ENCODE data around the gene CLEC4M.
"Not testable (repeated sequence)": the region's sequence is repeated elsewhere in the genome, so short reads cannot be mapped to it uniquely, and the experiment has no call there.

CLEC4M gene

DNA sequence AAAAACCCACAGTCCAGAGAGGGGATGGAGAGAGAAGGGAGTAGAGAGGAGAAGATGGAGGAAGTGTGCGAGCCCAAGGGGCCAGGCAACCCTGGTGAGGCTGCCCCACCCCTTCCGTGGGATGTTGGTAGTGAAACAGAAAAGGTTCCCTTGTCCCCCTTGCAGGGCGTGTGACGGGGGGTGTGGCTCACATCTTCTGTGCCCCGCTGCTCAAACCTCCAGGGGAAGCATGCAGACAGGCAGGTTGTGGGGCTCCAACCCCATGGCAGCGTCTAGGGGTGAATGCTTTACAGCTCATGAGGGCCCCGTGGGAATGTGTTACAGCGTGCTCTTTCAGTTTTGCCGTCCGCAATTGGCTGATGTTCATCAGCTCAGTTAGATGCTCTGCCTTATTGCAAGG, 52.3 kb downstream of the CLEC4M start:
- no peak for DNase-seq

DNA sequence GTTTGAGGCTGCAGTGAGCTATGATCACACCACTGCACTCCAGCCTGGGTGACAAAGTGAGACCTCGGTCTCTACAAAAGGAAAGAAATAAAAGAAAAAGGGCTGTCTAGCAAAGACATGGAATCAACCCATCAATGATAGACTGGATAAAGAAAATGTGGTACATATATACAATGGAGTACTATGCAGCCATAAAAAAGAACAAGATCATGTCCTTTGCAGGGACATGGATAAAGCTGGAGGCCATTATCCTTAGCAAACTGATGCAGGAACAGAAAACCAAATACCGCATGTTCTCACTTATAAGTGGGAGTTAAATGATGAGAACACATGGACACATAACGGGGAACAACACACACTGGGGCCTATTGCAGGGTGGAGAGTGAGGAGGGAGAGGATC, 53.0 kb downstream of the CLEC4M start:
- DNase-seq, result not testable (repeated sequence)

DNA sequence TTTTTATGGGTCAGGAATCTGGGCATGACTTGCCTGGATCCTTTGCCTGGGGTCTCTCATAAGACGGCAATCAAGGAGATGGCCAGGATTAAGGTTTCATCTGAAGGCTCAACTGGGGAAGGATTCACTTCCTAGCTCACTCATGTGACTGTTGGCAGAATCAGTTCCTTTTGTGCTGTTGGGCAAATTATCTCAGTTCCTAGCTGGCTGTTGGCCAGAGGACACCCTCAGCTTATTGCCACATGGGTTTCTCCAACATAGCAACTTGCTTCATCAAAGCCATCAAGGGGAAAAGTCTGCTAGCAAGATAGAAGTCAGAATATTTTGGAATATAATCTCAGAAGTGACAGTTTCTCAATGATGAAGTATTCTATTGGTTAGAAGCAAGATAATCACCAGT, 54.8 kb downstream of the CLEC4M start:
- no peak for DNase-seq

DNA sequence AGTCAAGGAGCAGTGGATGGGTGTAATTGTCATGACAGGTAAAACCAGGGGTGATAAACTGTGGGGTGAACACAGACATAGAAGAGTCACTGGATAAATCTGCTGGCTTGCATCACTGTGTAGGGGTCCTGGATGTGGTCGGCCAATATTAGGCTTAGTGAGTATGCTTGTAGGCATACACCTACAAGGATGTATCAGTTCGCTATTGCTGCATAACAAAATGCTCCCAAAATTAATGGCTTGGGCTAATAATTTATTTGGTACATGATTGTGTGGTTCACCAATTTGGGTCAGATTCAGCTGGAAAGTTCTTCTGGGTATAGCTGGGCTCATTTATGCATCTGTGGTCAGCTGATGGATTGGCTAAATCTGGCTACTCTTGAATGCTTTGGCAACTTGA, 55.8 kb downstream of the CLEC4M start:
- no peak for DNase-seq
